Measurements from ENCODE around the gene APBB2. TPM values are rescaled to one million over a fixed set of nuclear protein-coding genes. Genes with fewer than 3 reads are reported as not detected.
"Not testable (repeated sequence)": the region's sequence is repeated elsewhere in the genome, so short reads cannot be mapped to it uniquely, and the experiment has no call there.

The APBB2 gene
- total RNA-seq, 4 donors from 2014 or later: 47.5 to 99.9 (median 57.5) TPM

DNA sequence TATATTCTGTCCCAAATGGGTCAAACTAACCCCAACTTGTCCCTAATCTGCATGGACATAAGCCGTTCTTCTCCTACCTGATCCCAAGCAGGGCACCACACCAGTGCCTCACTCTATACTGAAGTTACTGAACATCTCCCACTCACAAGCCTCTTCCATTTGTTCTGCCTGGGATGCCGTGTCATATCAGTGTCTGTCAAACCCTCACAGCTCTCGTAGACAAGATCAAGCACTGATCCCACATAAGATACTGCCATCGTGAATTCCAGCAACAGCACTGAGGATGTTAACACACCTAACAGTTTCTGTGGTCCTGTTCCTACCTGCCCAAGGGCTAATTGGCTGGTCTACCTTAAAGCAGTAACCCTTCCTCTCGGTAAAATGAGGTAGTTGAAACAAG lies 162.1 kb downstream of the APBB2 start:
- H3K36me3 ChIP-seq: no peaks in the 10 kb centered on the region
- no peaks in the 10 kb centered on the region for H3K4me1 ChIP-seq
- DNase-seq: no peak
- H3K27ac ChIP-seq: no peak overlapping the region
- H3K27me3 ChIP-seq: no peaks in the 10 kb centered on the region
- no peaks in the 10 kb centered on the region for H3K9me3 ChIP-seq
- no peak for TF ChIP-seq POLR2A (IDR thresholded peaks at IDR 0.05)
- TF ChIP-seq, protein P1, sequence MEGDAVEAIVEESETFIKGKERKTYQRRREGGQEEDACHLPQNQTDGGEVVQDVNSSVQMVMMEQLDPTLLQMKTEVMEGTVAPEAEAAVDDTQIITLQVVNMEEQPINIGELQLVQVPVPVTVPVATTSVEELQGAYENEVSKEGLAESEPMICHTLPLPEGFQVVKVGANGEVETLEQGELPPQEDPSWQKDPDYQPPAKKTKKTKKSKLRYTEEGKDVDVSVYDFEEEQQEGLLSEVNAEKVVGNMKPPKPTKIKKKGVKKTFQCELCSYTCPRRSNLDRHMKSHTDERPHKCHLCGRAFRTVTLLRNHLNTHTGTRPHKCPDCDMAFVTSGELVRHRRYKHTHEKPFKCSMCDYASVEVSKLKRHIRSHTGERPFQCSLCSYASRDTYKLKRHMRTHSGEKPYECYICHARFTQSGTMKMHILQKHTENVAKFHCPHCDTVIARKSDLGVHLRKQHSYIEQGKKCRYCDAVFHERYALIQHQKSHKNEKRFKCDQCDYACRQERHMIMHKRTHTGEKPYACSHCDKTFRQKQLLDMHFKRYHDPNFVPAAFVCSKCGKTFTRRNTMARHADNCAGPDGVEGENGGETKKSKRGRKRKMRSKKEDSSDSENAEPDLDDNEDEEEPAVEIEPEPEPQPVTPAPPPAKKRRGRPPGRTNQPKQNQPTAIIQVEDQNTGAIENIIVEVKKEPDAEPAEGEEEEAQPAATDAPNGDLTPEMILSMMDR (IDR thresholded peaks at IDR 0.05): no peak
- H3K4me3 ChIP-seq: no peak overlapping the region

DNA sequence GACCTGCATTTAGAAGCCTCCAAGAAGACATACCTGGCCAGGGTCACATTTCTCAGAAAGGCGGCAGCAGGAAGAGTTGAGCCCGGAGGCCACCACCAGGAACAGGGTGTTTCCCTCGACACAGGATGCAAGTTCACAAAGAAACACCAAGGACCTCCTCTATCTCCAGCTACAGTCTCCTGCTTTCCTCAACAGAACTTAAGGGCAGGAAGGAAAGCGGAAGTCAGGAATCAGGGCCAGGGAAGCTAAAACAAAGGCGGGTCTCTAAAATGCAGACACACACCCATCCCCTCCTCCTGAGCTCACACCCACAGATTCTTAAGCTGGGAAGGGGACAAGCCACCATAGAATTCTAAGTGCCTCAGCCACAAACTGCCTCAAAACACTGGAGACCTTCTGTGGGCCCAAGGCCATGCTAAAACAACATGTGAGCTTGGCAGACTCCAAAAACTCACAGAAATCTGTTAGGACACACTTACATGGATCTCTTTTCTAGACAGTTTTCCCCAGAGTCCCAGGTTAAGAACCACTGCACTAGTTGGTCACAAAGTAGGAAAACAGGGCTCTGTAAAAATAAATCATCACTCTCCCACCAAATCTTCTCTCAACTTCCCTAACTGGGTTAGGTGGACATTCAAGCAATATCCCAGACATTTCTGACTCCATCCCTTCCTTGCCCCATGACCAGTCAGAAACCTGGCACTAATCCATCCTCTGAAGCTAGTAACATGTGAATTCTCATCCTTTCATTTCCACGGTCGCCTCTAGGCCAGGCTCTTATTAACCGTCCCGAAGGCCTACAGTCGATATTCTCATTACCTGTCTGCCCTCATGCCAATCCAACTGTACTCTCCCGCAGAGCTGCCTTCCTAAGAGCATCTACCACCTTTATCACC lies 163.2 kb downstream of the APBB2 start:
- Histone ChIP-seq H3K4me1 (no peaks in the 10 kb centered on the region), H3K36me3 (no peaks in the 10 kb centered on the region), H3K4me3 (no peak overlapping the region), H3K27ac (no peak overlapping the region), H3K27me3 (no peaks in the 10 kb centered on the region), H3K9me3 (no peaks in the 10 kb centered on the region)
- no peak for DNase-seq
- TF ChIP-seq POLR2A (IDR thresholded peaks at IDR 0.05): no peak
- TF ChIP-seq, protein P1 (IDR thresholded peaks at IDR 0.05): no peak

DNA sequence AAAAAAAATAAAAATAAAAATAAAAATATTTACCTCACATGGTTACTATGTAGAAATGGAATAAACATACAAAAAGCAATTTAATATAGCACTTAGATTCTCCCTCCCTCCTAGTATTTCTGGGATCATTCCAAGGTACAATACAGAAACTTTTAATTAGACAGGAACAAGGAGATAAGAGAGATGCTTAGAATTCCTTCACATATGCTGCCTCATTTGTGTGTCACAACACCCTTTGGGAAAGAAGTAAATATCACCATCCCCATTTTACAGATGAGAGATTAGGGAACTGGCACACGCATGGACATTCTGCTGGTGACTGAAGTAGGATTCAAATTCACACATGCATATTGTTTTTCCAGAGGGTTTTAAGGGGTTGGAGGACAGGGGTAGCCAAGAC lies 164.2 kb downstream of the APBB2 start:
- DNase-seq: no peak
- H3K4me1 ChIP-seq: no peaks in the 10 kb centered on the region
- no peaks in the 10 kb centered on the region for H3K36me3 ChIP-seq
- no peaks in the 10 kb centered on the region for H3K9me3 ChIP-seq
- TF ChIP-seq, protein P1 (IDR thresholded peaks at IDR 0.05): no peak
- TF ChIP-seq POLR2A (IDR thresholded peaks at IDR 0.05): no peak
- no peaks in the 10 kb centered on the region for H3K27me3 ChIP-seq
- H3K27ac ChIP-seq: no peak overlapping the region
- no peak overlapping the region for H3K4me3 ChIP-seq

DNA sequence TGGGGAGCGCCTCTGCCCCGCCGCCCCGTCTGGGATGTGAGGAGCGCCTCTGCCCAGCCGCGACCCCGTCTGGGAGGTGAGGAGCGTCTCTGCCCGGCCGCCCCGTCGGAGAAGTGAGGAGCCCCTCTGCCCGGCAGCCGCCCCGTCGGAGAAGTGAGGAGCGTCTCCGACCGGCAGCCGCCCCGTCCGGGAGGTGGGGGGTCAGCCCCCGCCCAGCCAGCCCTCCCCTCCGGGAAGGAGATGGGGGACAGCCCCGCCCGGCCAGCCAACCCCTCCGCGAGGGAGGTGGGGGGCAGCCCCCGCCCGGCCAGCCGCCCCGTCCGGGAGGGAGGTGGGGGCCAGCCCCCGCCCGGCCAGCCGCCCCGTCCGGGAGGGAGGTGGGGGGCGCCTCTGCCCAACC lies 165.2 kb downstream of the APBB2 start:
- H3K9me3 ChIP-seq, H3K4me1 ChIP-seq, H3K4me3 ChIP-seq, H3K36me3 ChIP-seq, DNase-seq, H3K27ac ChIP-seq, H3K27me3 ChIP-seq: not testable (repeated sequence)

DNA sequence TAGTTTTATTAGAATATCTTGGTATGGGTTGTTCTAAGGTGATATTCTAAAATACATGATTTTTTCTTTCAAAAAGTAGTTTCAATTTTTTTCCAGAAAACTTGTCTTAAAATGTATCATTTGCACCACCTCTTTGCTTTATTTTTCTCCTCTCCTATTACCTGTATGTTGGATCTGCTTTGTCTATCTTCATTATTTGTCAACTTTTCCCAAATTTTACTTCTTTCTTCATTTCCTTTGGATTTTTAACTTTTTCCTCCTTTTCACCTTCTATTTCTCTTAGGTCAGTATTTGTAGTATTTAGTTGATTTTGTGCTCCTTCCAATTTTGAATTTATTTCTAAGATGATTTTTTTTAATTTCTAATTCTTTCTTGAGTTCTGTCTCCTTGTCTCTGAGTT lies 169.6 kb downstream of the APBB2 start:
- TF ChIP-seq, protein P1 (IDR thresholded peaks at IDR 0.05): no peak
- TF ChIP-seq POLR2A (IDR thresholded peaks at IDR 0.05): no peak
- H3K4me3 ChIP-seq: no peak overlapping the region
- no peaks in the 10 kb centered on the region for H3K9me3 ChIP-seq
- no peaks in the 10 kb centered on the region for H3K27me3 ChIP-seq
- no peaks in the 10 kb centered on the region for H3K4me1 ChIP-seq
- DNase-seq: no peak
- H3K36me3 ChIP-seq: no peaks in the 10 kb centered on the region
- no peak overlapping the region for H3K27ac ChIP-seq

DNA sequence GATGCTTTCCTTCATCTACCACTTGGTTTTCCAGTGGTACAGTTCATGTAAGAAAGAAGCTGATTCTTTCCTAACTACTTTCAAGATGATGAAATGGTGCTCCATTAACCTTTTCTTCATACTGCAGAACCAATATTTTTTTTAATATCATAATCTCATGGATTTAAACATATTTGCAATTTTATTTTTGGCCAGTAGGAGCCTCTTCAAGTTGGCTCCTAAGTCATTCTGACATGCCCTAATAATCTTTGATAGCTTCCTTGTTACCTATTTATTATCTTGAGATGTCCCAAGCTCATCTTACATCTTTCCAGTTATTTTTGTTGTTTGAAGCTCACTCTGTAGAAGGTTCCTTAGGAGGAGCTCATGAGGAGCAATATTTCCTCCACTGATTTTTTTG lies 170.2 kb downstream of the APBB2 start:
- no peak for TF ChIP-seq POLR2A (IDR thresholded peaks at IDR 0.05)
- TF ChIP-seq, protein P1 (IDR thresholded peaks at IDR 0.05): no peak
- Histone ChIP-seq H3K4me1 (no peaks in the 10 kb centered on the region), H3K36me3 (no peaks in the 10 kb centered on the region), H3K27ac (no peak overlapping the region), H3K27me3 (no peaks in the 10 kb centered on the region), H3K9me3 (no peaks in the 10 kb centered on the region), H3K4me3 (no peak overlapping the region)
- DNase-seq: no peak
